T-helper 1 cell treated with Interleukin-12 subunit alpha and Interleukin-12 subunit beta and Interleukin-4 antibody, amounts not matched to agents 30 ng/mL and 1 ng/mL, for 36 hours (primary cell): ENCODE results near the gene TNFSF12. TPM values are rescaled to one million over a fixed set of nuclear protein-coding genes. Genes with fewer than 3 reads are reported as not detected.
"Not testable (repeated sequence)": the region's sequence is repeated elsewhere in the genome, so short reads cannot be mapped to it uniquely, and the experiment has no call there.

Experiments
- intact Hi-C: fragments of 100-400 bp; cut with micrococcal nuclease; formaldehyde crosslinking; loops from one replicate; pipeline ENCODE4 v1.15.1; 2024
- total RNA-seq: library from RNA; stranded (reverse); gene quantifications from 2 replicates; pipeline ENCODE4 v1.2.3, GENCODE V29; 2022

TNFSF12 gene
- total RNA-seq, 1 donor from 2014 or later = 79.9 TPM

DNA sequence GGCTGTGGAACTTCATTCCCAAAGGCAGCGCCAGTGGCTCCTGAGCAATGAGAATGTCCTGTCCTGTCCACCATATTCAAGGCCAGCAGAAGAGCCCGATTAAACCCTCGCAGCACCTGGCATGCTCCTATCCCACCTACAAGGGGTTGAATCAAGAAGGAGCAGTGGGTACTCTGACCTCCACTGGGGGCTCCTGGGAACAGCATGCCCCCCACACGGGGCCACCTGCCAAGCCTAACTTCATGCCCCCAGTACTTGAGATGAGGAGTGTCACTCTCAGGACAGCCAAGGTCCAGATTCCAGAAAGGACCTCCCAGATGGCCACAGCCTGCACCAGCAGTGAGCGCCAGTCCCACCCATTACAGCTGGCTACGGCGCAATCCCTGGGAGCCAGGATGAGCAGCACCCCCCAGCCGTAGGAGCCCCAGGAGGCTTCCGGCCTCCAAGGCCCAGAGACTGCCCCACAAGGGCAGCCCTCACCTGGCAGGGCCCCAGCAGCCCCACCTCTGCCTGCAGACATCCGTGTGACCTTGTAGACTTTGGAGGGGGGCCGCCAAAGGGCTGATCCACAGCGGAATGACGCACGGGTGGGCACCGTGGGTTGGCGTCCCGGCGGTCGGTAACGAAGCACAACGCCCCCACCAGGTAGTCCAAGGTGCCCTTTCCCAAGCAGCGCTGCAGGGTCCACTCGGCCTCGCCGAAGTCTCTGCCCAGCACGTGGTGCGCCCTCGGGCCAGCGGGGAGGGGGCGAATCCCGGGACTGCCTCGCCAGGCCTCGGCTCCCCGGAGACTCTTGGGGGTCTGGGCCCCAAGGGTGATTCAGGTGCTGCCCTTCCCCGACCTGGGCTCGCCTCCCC is 33.8 kb downstream of the TNFSF12 start:
- intact Hi-C loops = loop anchor here (1.0 to 5.0 kb wide), 5 partner anchors 10 to 535 kb away; partner anchors contain the start of gene SENP3

DNA sequence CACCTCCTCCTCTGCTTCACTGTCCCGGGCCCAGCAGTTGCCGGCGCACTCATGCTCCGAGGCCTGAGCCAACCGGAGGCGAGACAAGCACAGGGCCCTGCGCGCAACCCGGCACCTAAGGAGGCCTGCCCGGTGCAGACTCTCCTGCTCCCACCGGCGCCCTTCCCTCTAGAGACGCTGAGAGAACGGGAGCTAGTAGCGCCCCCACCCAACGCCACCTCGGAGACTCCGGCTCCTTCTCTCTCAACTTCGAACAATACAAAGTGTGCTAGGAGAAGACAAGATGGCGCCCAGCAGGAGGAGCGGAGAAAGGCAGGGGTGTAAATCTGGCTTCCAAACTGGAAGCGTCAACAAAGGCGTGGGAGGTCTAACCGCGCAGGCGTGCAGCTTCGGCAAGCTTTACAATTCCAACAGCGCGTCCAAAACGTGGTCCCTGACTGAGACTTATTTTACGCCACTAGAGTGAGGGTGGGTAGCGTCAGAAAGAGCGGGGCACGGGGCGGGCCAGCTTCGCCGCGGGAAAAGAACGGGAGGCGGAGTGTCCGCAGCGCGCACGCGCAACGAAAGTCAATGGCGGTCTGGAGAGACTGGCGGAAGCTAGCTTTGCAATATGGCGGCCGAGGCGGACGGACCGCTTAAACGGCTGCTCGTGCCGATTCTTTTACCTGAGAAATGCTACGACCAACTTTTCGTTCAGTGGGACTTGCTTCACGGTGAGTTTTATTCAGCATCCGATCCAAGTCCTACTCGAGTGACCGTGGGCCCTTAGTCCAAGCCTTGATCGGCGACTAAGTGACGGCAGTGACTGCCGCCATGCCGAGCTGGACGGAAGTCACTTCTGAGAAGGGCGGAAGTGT is 34.6 kb downstream of the TNFSF12 start, which contains the start of gene MPDU1:
Gene MPDU1 (plus strand): TSS at position 600 of the 857 bp plus-strand sequence. CDS start 11 bp downstream, at position 611.
- intact Hi-C loops = loop anchor here (1.0 to 5.0 kb wide), 8 partner anchors 11 to 536 kb away; partner anchors contain the start of genes SAT2, SENP3, TMEM102 and TMEM256

DNA sequence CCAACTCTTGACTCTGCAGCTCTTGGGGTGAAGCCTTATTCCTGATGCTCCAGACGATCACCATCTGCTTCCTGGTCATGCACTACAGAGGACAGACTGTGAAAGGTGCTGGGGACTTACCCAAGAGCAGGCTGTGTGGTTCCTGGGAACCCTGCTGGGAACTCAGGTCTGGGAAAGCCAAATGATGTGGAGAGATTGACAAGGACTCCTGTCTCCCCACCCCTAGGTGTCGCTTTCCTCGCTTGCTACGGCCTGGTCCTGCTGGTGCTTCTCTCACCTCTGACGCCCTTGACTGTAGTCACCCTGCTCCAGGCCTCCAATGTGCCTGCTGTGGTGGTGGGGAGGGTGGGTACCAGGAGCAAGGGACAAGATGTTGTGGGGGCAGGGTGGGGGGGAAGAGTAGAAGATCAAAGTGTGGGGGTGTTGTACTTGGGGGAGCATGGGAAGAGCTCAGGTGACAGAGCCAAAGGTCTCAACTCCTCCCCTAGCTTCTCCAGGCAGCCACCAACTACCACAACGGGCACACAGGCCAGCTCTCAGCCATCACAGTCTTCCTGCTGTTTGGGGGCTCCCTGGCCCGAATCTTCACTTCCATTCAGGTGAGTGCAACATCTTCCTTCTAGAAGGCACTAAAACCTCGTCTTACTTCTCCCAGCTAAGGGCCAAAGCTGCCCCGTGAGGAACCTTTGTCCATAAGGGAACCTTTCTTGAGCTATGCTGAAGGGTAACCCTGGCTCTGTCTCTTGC is 38.0 kb downstream of the TNFSF12 start:
- intact Hi-C loops = no loop called here

DNA sequence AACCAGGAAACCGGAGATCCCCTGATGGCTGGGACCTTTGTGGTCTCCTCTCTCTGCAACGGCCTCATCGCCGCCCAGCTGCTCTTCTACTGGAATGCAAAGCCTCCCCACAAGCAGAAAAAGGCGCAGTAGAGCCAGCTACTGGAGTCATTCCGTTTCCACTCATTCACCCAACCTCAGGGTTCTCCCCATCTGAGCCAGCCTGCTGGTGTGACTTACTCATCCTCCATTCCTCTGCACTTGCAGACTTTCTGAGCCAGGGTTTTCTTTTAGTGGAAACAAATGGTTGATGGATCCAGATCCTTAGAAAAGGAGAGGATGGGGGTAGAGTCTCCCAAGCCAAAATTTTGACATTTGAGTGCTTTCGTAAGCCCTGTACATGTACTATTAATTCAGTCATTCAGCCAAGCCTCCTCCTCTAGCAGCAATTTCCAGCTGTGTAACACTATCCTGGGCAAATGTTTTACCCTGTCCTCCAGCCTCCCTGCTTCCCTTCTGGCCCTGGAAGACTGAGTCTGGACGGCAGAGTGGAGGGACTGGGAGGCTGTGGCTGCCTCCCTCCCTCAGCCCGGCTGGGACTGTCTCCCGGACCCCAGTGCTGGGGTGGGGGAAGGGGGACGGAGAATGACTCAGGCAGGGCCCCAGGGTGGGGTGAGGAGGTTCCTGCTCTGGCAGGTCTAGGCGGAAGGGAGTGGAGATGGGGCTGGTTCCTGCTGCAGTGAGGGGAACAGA is 38.7 kb downstream of the TNFSF12 start:
- intact Hi-C loops = no loop called here

DNA sequence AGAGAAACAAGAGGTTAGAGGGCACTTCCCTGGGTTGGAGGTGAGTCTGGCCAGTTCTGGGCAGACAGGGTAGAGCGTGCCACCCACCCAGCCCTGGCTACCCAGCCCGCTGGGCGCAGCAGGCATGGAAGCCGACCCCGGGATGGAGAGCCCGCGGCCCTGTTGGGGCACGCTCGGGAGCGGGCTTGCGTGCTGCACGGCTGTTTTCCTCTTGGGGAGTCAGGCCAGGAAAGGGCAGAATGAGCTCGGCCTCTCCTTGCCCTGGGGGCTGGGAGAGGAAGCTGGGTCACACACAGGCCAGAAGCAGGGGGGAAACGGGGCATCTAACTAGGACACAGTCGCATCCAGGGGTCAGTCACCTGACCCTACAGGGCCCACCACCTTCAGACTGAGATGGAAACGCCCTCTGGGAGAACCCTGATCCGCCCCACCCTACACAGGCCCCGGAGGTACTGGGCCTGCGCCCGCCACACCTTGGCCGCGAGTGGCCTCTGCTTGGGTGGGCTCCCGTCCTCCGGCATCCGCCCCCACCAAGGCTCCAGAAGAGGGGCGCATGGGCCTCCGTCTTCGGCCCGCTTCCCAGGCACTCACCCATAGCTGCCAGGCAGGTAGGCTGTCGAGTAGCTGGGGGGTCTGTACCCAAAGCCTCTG is 39.8 kb downstream of the TNFSF12 start:
- intact Hi-C loops = loop anchor here (1.0 kb wide), 1 partner anchor 74 kb away; no protein-coding TSS in a partner anchor

DNA sequence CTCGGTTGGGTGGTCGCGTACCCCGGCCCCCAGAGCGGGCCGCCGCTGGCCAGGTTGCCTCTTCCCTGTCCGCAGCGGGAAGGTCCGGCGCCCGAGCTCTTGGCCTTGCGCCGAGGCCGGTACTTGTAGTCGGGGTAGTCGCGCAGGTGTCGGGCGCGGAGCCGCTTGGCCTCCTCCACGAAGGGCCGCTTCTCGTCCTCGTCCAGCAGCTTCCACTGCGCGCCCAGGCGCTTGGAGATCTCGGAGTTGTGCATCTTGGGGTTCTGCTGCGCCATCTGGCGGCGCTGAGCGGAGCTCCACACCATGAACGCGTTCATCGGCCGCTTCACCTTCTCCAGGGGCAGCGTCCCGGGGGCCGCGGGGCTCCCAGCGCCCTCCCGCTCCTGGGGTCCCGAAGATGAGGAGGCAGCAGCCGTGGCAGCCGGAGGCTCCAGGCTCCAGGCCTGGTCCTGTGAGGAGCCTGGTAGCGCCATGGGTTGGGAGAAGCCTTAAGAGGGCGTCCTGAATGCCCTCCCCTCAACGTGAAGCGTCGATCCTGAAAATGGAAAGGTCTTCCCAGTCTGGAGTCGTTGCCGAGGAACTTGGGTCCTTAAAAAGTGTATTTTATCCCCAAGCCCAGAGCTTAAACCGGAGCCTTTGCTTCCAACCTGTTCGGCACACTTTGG is 40.5 kb downstream of the TNFSF12 start:
- intact Hi-C loops = loop anchor here (1.0 kb wide), 1 partner anchor 75 kb away; no protein-coding TSS in a partner anchor

DNA sequence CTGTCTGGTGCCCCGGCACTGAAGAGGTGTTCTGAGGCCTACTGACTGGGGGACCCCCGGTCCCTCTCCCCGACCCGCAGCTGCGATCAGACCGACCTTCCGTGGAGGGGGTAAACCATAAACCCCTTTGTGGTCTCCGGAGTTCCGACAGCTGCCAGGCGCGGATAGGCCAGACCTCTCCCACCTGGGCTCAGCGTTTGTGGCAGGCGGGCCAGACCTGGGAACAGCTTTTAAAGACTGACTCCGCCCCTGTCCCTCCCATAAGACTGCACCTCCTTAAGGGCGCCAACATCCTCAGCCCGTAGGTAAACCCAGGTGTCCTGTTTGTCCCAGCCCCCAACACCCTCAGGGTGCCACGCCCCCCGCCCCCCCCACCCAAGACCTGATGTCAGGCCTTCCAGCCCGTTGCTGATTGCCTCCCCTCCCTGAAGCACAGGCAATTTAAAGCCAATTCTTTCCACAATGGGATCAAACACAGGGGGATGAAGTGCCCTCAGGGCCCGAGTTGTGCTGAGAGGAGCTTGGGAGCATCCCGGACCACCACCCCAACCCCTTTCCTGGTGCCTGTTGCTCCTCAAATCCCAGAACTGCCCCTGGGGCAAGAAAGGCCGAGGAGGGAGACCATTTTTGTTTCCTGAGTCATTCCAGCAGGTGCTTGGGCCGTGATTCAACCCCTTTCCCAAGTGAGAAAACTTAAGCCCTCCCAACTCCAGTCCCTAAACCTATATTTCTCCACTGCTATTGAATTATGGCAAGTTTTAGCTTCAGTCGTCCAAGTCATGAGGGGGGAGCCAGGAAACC is 41.2 kb downstream of the TNFSF12 start, which contains the start of gene SOX15:
Gene SOX15 (minus strand): TSS at position 204 of the 801 bp plus-strand sequence. CDS start 418 bp downstream, outside the sequence.
- intact Hi-C loops = loop anchor here (1.0 kb wide), 1 partner anchor 76 kb away; no protein-coding TSS in a partner anchor

DNA sequence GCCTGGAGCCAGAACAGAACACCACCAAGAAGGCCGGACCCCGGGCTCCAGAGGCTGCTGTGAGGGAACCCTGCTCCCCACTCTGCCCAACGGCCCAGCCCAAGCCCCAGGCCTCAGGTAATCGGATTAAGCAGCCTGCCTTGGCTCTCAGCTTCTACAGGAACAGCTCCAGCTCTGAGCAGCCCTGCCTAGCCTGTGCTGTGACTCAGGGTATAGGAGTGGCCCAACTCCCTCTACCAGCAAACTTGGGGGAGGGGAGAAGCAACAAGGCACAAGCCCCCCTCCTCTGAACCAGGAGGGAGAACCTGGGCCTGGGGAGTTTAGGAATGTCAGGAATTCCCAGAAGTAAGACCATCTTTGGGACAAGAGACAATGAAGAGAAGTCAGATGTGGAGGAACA is 41.9 kb downstream of the TNFSF12 start:
- intact Hi-C loops = no loop called here

DNA sequence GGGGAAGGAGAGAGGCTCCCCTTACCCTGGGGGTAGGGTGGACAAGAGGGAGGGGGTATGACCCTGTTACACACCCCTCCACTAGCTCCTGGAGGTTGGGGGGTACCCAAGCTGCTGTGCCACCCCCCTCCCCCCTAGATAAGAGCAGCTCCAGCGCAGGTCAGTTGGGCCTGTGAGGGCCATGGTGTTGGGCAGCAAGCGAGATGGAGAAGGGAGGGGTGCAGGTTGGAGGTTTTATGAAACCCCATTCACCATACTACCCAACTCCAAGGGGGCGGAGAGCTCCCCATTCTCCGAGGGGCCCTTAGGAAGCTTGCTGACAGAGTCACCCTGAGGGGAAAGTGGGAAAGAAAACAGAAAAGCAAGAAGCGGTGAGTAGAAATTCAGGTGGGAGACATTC is 42.7 kb downstream of the TNFSF12 start:
- intact Hi-C loops = no loop called here

DNA sequence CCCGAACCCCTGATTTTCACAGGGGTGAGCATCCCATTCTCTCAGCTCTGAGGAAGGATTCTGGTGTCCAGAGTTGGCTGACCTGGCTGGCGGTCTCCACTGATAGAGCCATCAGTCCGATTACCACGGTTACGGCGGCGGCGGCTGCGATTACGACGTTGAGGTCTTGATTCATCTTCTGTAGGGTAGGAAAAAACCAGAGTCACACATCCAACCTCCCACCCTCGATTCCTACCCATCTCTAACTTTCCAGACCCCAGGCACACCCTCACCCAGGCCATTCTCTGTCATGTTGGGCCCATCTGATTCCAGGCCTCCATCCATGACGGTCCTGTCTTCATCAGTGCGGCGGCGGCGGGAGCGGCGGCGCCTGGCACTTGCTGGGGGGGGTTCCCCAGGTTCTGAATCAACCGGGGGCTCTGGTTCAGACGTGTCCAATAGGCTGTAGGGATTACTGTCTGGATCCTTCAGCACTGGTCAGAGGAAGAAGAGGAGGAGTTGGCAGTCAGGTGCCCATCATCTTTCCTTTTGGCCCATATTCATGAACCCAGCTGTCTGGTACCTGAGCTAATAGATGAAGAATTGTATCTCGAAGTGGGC is 43.7 kb downstream of the TNFSF12 start:
- intact Hi-C loops = no loop called here

DNA sequence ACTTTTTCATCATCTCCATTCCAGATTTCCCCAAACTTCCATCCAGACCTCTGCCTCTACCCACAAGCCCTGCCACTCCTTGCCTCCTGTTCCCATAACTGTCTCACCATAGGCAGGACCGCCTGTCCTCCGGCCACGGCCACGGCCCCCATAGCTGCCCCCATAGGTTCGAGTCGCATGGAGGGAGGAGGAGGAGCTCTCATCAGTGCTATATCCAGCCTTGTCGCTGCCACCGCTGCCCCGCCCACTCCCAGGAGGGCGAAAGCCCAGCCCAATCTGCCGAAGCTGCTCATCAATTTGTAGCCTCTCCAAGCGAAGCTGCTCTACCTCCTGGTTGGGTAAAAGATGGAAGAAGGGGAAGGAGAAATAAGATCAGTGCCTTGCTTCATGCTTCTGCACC is 44.4 kb downstream of the TNFSF12 start:
- intact Hi-C loops = no loop called here

DNA sequence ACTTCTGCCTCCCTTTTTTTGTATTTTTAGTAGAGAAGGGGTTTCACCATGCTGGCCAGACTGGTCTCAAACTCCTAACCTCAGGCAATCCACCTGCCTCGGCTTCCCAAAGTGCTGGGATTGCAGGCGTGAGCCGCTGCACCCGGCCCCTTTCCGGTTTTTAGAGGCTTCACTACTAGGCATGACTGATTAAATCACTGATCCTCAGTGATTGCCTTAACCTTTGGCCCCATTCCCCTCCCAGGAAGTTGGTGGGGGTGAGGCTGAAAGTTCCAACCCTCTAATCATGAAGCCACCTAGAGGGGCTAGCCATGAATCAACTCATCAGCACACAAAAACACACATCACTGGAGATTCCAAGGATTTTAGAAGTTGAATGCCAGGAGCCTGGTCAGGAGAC is 48.7 kb downstream of the TNFSF12 start:
- intact Hi-C loops = not testable (repeated sequence)

DNA sequence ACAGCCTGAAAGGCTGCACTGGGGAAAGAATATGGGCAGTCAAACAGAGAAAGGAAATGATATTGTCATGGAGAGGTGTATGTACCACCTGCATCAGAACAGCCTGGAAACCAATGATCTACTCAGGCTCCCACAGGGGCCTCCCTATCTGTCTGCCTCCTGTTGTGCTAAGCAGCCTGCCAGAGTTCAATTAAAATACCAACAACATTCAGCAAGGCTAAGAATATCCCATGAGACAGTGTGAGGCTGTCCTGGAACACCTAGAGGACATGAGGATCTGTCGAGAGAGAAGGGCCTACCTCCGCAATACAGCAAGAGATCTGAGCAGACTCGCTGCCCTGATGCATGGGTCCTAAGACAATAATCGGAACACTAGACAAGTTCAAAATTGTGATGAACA is 57.4 kb downstream of the TNFSF12 start:
- intact Hi-C loops = no loop called here

Other genes starting within 250 kb of the TNFSF12 start
- gene EIF5A, start 241.4 kb upstream of the TNFSF12 start, total RNA-seq = 697 and 698 TPM in 2 replicates
- gene GPS2, start 233.7 kb upstream of the TNFSF12 start, total RNA-seq = 88.7 and 90.6 TPM in 2 replicates
- gene NEURL4, start 219.7 kb upstream of the TNFSF12 start, total RNA-seq = 37.2 and 37.7 TPM in 2 replicates
- 693 and 701 TPM in 2 replicates for gene ACAP1, start 212.5 kb upstream of the TNFSF12 start, total RNA-seq
- 10.2 and 10.3 TPM in 2 replicates for gene KCTD11, start 196.9 kb upstream of the TNFSF12 start, total RNA-seq
- 0.17 TPM in 1 of 2 replicates, not detected in the other for gene TMEM95, start 193.9 kb upstream of the TNFSF12 start, total RNA-seq
- gene TNK1, start 168.0 kb upstream of the TNFSF12 start, total RNA-seq = 1.1 and 1.4 TPM in 2 replicates
- gene PLSCR3, start 154.5 kb upstream of the TNFSF12 start, total RNA-seq = 127 and 139 TPM in 2 replicates
- gene TMEM256, start 145.0 kb upstream of the TNFSF12 start, total RNA-seq = 51.6 and 53.9 TPM in 2 replicates
- 1.5 and 2.1 TPM in 2 replicates for gene NLGN2, start 141.2 kb upstream of the TNFSF12 start, total RNA-seq
- gene SPEM1, start 128.7 kb upstream of the TNFSF12 start, total RNA-seq = 0.22 TPM in 1 of 2 replicates, not detected in the other
- not detected in 2 replicates for gene SPEM2, start 123.4 kb upstream of the TNFSF12 start, total RNA-seq
- gene SPEM3, start 120.2 kb upstream of the TNFSF12 start, total RNA-seq = not detected in 2 replicates
- 16.0 and 16.3 TPM in 2 replicates for gene TMEM102, start 113.6 kb upstream of the TNFSF12 start, total RNA-seq
- gene FGF11, start 109.5 kb upstream of the TNFSF12 start, total RNA-seq = 15.0 and 15.4 TPM in 2 replicates
- 12.5 and 15.4 TPM in 2 replicates for gene CHRNB1, start 104.0 kb upstream of the TNFSF12 start, total RNA-seq
- gene ZBTB4, start 69.4 kb upstream of the TNFSF12 start, total RNA-seq = 25.2 and 26.5 TPM in 2 replicates
- gene SLC35G6, start 67.6 kb upstream of the TNFSF12 start, total RNA-seq = not detected in 2 replicates
- gene POLR2A, start 64.7 kb upstream of the TNFSF12 start, total RNA-seq = 208 and 222 TPM in 2 replicates
- 6.0 and 6.3 TPM in 2 replicates for gene TNFSF13, start 9.7 kb downstream of the TNFSF12 start, total RNA-seq
- gene SENP3, start 12.9 kb downstream of the TNFSF12 start, total RNA-seq = 55.0 and 58.3 TPM in 2 replicates
- 8.0 TPM in 2 replicates for gene CD68, start 30.6 kb downstream of the TNFSF12 start, total RNA-seq
- 85.1 and 88.0 TPM in 2 replicates for gene MPDU1, start 34.8 kb downstream of the TNFSF12 start, total RNA-seq
- 0.20 and 0.27 TPM in 2 replicates for gene SOX15, start 41.0 kb downstream of the TNFSF12 start, total RNA-seq
- gene FXR2, start 65.8 kb downstream of the TNFSF12 start, total RNA-seq = 32.6 and 40.1 TPM in 2 replicates
- gene SAT2, start 78.8 kb downstream of the TNFSF12 start, total RNA-seq = 27.4 and 29.0 TPM in 2 replicates
- not detected in 2 replicates for gene SHBG, start 81.1 kb downstream of the TNFSF12 start, total RNA-seq
- gene ATP1B2, start 101.9 kb downstream of the TNFSF12 start, total RNA-seq = 0.22 and 0.37 TPM in 2 replicates
- gene TP53, start 138.4 kb downstream of the TNFSF12 start, total RNA-seq = 207 and 218 TPM in 2 replicates
- 19.7 and 23.9 TPM in 2 replicates for gene WRAP53, start 139.4 kb downstream of the TNFSF12 start, total RNA-seq
- gene EFNB3, start 156.1 kb downstream of the TNFSF12 start, total RNA-seq = 0.05 TPM in 1 of 2 replicates, not detected in the other
- not detected in 2 replicates for gene DNAH2, start 168.7 kb downstream of the TNFSF12 start, total RNA-seq